ENCODE data around the gene CBX6. TPM values are rescaled to one million over a fixed set of nuclear protein-coding genes. Genes with fewer than 3 reads are reported as not detected.

CBX6 gene
- total RNA-seq, 1 donor from 2014 or later, result 11.0 TPM

DNA sequence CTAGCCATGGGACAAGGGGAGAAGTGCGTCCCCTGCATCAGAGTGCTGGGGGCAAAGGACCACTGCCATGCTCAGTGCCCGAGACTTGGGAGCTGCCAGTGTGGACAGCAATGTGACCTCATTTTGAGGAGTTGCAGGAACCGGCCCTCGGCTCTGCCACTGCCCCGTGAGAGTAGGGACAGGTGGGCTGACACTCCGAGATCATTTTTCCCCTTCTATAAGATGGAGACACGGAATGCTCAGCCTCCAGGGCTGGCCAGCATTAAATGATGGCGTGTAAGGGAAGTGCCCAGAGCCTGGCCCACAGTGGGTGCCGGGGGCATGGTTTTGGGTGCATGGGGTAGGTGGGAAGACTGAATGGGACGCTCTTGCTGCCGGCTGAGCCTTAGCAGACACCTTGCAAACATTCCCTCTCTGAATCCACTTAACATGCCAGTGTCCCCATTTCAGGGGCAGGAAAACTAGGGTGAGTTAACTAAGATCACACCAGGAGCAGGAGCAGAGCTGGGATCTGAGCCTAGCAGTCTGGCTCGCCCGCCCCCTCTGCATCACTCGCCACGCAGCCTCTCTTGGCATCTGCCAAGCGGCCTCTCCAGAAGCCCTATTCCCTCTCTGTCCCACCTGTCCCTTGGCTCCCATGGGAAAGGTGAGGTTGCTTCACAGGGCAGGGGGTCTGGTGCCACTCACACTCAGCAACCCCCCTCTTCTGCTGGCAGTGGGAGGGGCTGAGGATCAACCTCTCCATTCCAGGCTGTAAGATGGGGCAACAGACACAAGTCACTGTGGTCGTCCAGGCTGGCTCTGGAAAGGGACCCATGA, 41.8 kb downstream of the CBX6 start:
- H3K36me3 Mint-ChIP-seq (ENCODE audit: low read depth, unreplicated experiment), result no peaks in the 10 kb centered on the region
- peaks cover 7% of the 10 kb centered on the region for H3K27me3 Mint-ChIP-seq (ENCODE audit: unreplicated experiment)
- TF ChIP-seq, protein P1, sequence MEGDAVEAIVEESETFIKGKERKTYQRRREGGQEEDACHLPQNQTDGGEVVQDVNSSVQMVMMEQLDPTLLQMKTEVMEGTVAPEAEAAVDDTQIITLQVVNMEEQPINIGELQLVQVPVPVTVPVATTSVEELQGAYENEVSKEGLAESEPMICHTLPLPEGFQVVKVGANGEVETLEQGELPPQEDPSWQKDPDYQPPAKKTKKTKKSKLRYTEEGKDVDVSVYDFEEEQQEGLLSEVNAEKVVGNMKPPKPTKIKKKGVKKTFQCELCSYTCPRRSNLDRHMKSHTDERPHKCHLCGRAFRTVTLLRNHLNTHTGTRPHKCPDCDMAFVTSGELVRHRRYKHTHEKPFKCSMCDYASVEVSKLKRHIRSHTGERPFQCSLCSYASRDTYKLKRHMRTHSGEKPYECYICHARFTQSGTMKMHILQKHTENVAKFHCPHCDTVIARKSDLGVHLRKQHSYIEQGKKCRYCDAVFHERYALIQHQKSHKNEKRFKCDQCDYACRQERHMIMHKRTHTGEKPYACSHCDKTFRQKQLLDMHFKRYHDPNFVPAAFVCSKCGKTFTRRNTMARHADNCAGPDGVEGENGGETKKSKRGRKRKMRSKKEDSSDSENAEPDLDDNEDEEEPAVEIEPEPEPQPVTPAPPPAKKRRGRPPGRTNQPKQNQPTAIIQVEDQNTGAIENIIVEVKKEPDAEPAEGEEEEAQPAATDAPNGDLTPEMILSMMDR (IDR thresholded peaks at IDR 0.05; ENCODE audit: unreplicated experiment), result no peak
- no peaks in the 10 kb centered on the region for H3K4me1 Mint-ChIP-seq (ENCODE audit: unreplicated experiment)
- DNase-seq (ENCODE audit: low spot score), result no peak
- no peaks in the 10 kb centered on the region for H3K9me3 Mint-ChIP-seq (ENCODE audit: unreplicated experiment)
- H3K27ac Mint-ChIP-seq (ENCODE audit: unreplicated experiment), result no peak overlapping the region
- H3K4me3 Mint-ChIP-seq (ENCODE audit: unreplicated experiment), result no peak overlapping the region

DNA sequence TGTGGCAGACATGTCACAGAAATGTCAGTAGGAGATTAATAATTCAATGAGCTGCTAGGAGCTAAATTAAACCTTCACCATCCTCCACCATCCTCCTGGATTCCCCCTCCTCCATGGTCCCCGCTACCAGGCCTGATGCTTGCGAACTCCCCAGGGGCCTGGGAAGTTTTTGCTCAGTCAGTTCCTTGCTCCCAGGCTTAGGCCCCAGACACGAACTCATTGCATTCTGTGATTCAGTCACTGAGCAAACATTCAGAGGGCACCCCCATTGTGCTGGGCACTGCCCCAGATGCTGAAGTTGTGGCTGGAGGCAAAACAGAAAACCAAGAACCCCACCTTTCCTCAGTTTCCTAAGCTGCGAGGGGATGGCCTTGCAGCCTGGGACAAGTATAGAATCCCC, 42.5 kb downstream of the CBX6 start:
- Mint-ChIP-seq H3K9me3 (ENCODE audit: unreplicated experiment) (no peaks in the 10 kb centered on the region), H3K36me3 (ENCODE audit: low read depth, unreplicated experiment) (no peaks in the 10 kb centered on the region), H3K27me3 (ENCODE audit: unreplicated experiment) (peaks cover 8% of the 10 kb centered on the region), H3K4me3 (ENCODE audit: unreplicated experiment) (no peak overlapping the region), H3K27ac (ENCODE audit: unreplicated experiment) (no peak overlapping the region), H3K4me1 (ENCODE audit: unreplicated experiment) (no peaks in the 10 kb centered on the region)
- DNase-seq (ENCODE audit: low spot score), result no peak
- TF ChIP-seq, protein P1 (IDR thresholded peaks at IDR 0.05; ENCODE audit: unreplicated experiment), result no peak

DNA sequence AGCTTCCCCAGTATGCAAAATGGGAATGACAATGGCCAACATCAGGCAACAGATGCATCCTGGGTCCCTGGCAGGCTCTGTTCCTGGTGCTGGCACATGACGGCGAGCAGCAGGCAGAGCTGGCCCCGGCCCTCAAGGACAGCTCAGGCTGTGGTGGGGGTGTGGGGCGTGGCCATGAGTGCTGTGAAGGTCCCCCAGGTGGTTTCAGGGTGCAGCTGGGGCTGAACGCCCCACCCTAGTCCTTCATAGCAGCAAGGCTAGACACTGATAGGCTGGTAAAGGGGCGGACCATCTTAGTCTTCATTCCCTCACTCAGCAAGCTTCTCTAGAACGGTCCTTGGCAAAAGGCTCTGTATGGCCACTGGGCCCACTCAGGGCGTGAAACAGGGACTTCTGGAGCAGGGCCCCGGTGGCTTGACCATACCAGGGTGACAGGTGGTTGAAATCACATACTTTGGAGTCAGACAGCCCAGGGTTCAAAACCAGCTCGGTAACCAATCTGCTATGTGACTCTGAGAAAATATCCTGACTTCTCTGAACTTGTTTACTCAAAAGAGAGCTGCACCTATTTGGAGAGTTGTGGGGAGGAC, 43.3 kb downstream of the CBX6 start:
- Mint-ChIP-seq H3K4me3 (ENCODE audit: unreplicated experiment) (no peak overlapping the region), H3K36me3 (ENCODE audit: low read depth, unreplicated experiment) (no peaks in the 10 kb centered on the region), H3K27ac (ENCODE audit: unreplicated experiment) (no peak overlapping the region), H3K4me1 (ENCODE audit: unreplicated experiment) (no peaks in the 10 kb centered on the region), H3K27me3 (ENCODE audit: unreplicated experiment) (peaks cover 10% of the 10 kb centered on the region), H3K9me3 (ENCODE audit: unreplicated experiment) (no peaks in the 10 kb centered on the region)
- DNase-seq (ENCODE audit: low spot score), result no peak
- TF ChIP-seq, protein P1 (IDR thresholded peaks at IDR 0.05; ENCODE audit: unreplicated experiment), result no peak

DNA sequence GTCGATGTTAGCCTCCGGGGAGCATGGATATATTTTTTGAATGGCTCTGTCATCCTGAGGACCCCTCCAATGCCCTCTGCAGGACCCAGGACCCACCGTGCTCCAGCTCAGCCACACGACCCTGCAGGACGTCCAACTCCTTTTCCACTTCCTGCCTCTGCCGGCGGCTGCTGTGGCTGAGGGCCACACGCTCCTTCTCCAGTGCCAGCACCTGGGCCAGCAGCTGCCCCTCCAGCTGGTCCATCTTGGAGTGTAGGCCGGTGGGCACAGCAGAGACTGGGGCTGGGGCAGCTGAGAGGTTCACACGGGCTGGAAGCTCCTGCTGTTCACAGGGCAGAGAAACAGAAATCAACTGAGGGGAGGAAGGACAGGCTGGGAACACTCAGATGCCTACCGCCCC, 43.8 kb downstream of the CBX6 start:
- TF ChIP-seq, protein P1 (IDR thresholded peaks at IDR 0.05; ENCODE audit: unreplicated experiment), result no peak
- Mint-ChIP-seq H3K4me3 (ENCODE audit: unreplicated experiment) (no peak overlapping the region), H3K4me1 (ENCODE audit: unreplicated experiment) (no peaks in the 10 kb centered on the region), H3K36me3 (ENCODE audit: low read depth, unreplicated experiment) (no peaks in the 10 kb centered on the region), H3K9me3 (ENCODE audit: unreplicated experiment) (no peaks in the 10 kb centered on the region), H3K27me3 (ENCODE audit: unreplicated experiment) (peaks cover 10% of the 10 kb centered on the region), H3K27ac (ENCODE audit: unreplicated experiment) (no peak overlapping the region)
- DNase-seq (ENCODE audit: low spot score), result no peak

DNA sequence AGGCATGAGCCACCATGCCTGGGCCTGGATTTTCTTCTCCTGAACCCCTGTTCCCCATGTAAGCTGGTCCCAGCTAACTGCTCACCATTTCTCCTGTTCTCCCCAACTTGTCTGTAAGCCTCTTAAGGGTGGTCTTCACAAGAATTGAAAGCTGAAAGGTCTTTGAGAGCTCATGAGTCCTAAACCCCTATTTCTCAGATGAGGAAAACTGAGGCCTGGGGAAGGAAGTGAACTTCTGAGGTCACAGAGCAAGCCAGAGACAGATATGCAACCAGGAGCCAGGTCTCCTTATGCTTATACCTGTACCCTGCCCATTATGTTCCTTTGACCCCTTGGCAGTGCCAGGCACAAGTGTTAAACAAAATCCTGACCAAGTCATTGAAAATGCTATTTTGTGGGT, 44.5 kb downstream of the CBX6 start:
- peaks cover 10% of the 10 kb centered on the region for H3K27me3 Mint-ChIP-seq (ENCODE audit: unreplicated experiment)
- no peaks in the 10 kb centered on the region for H3K4me1 Mint-ChIP-seq (ENCODE audit: unreplicated experiment)
- no peaks in the 10 kb centered on the region for H3K36me3 Mint-ChIP-seq (ENCODE audit: low read depth, unreplicated experiment)
- no peaks in the 10 kb centered on the region for H3K9me3 Mint-ChIP-seq (ENCODE audit: unreplicated experiment)
- TF ChIP-seq, protein P1 (IDR thresholded peaks at IDR 0.05; ENCODE audit: unreplicated experiment), result no peak
- no peak for DNase-seq (ENCODE audit: low spot score)
- H3K4me3 Mint-ChIP-seq (ENCODE audit: unreplicated experiment), result no peak overlapping the region
- H3K27ac Mint-ChIP-seq (ENCODE audit: unreplicated experiment), result no peak overlapping the region

Data from endothelial cell (in vitro differentiated cells).